B cell (primary cell): ENCODE results near the gene ARHGEF10L. TPM values are rescaled to one million over a fixed set of nuclear protein-coding genes. Genes with fewer than 3 reads are reported as not detected.

Experiments
- ATAC-seq: fragments of 200-7000 bp; cut with Tn5 transposase; one replicate; pipeline ENCODE4 v1.10.0; 2021; ENCODE audit warnings: low read depth, mild to moderate bottlenecking, moderate number of reproducible peaks, moderate library complexity
- CTCF ChIA-PET: fragments of 350-600 bp; sonication (Branson Sonifier 250); formaldehyde crosslinking; loops from one replicate; lab custom pipeline; 2021; ENCODE audit warnings: antibody characterized with exemption, inconsistent platforms; lab: Charles Lee
- POLR2A ChIA-PET: fragments of 350-600 bp; sonication (Branson Sonifier 250); formaldehyde crosslinking; loops from one replicate; lab custom pipeline; 2021; ENCODE audit warnings: antibody characterized with exemption; lab: Charles Lee
- DNase-seq: peaks from one replicate; pipeline ENCODE4 v3.0.0; 2013
- H2AFZ ChIP-seq: 2 replicates; pipeline ENCODE4 v1.6.1; 2012; ENCODE audit warnings: mild to moderate bottlenecking, low read depth, low read length; ENCODE audit not compliant: insufficient read depth, poor library complexity, severe bottlenecking
- H3K27ac ChIP-seq, 2 donors: 1 replicate in 1 of 2; 2 replicates in 1 of 2; pipeline ENCODE4 v1.5.1; 2012 to 2013; ENCODE audit warnings: low read length in 2 of 2, mild to moderate bottlenecking in 2 of 2, moderate library complexity in 1 of 2
- H3K27me3 ChIP-seq, 4 experiments: fragments of 200-600 bp in 1 of 4; sonication (generic) in 1 of 4; replicated peaks in 1 of 4; 1 replicate in 2 of 4; 2 replicates in 2 of 4; pipeline versions ENCODE4 v1.6.1 to v1.7.0; 2013 to 2016; ENCODE audit warnings: low read length in 3 of 4, mild to moderate bottlenecking in 2 of 4, mixed read lengths in 1 of 4, moderate library complexity in 1 of 4; ENCODE audit not compliant: insufficient read depth in 4 of 4, control insufficient read depth in 3 of 4; ENCODE audit errors: control extremely low read depth in 1 of 4
- H3K36me3 ChIP-seq, 2 experiments: replicated peaks in 1 of 2; 1 replicate in 1 of 2; 2 replicates in 1 of 2; pipeline versions ENCODE4 v1.6.1 to v1.7.1; 2013; ENCODE audit warnings: low read length in 1 of 2; ENCODE audit not compliant: insufficient read depth in 2 of 2, control insufficient read depth in 1 of 2; ENCODE audit errors: control extremely low read depth in 1 of 2, extremely low read depth in 1 of 2
- H3K4me1 ChIP-seq, 2 donors: fragments of 200-600 bp in 1 of 2; sonication (generic) in 1 of 2; 1 replicate in 1 of 2; 2 replicates in 1 of 2; pipeline versions ENCODE4 v1.5.1 to v1.6.1; 2013 to 2017; ENCODE audit warnings: low read length in 2 of 2; ENCODE audit not compliant: control insufficient read depth in 2 of 2, insufficient read depth in 2 of 2
- H3K4me2 ChIP-seq: replicated peaks from 2 replicates; pipeline ENCODE3; 2012; ENCODE audit warnings: mild to moderate bottlenecking, low read depth, low read length; ENCODE audit not compliant: poor library complexity, severe bottlenecking
- H3K4me3 ChIP-seq, 5 experiments: fragments of 200-600 bp in 1 of 5; sonication (generic) in 1 of 5; 1 replicate in 3 of 5; 2 replicates in 2 of 5; pipeline versions ENCODE4 v1.5.1 to v1.7.0; 2011 to 2016; ENCODE audit warnings: low read length in 4 of 5, mild to moderate bottlenecking in 4 of 5, low read depth in 2 of 5, control low read depth in 1 of 5, moderate library complexity in 1 of 5; ENCODE audit not compliant: insufficient read depth in 1 of 5; ENCODE audit errors: control extremely low read depth in 1 of 5, extremely low read depth in 1 of 5
- H3K79me2 ChIP-seq: fragments of 200-600 bp; sonication (generic); one replicate; pipeline ENCODE4 v1.6.0; 2016; ENCODE audit warnings: low read length; ENCODE audit not compliant: control insufficient read depth, insufficient read depth
- H3K9ac ChIP-seq: fragments of 200-600 bp; sonication (generic); 2 replicates; pipeline ENCODE4 v1.6.1; 2017; ENCODE audit warnings: mild to moderate bottlenecking, low read length, moderate library complexity
- H3K9me3 ChIP-seq, 3 donors: one replicate each; pipeline versions ENCODE4 v1.6.1 to v1.7.1; 2013; ENCODE audit warnings: low read length in 2 of 3; ENCODE audit not compliant: control insufficient read depth in 2 of 3, insufficient read depth in 1 of 3; ENCODE audit errors: control extremely low read depth in 1 of 3
- H4K20me1 ChIP-seq: 2 replicates; pipeline ENCODE4 v1.6.0; 2012; ENCODE audit warnings: mild to moderate bottlenecking, low read length; ENCODE audit not compliant: insufficient read depth, control insufficient read depth, poor library complexity, severe bottlenecking
- H3K27ac Mint-ChIP-seq: one replicate; pipeline ENCODE4 v1.8.0; 2021; ENCODE audit warnings: mixed read lengths
- H3K27me3 Mint-ChIP-seq: one replicate; pipeline ENCODE4 v1.8.0; 2021; ENCODE audit warnings: mixed read lengths
- H3K4me1 Mint-ChIP-seq: one replicate; pipeline ENCODE4 v1.8.0; 2021; ENCODE audit warnings: mixed read lengths
- H3K4me3 Mint-ChIP-seq: one replicate; pipeline ENCODE4 v1.8.0; 2021; ENCODE audit warnings: mixed read lengths
- H3K9me3 Mint-ChIP-seq: one replicate; pipeline ENCODE4 v1.8.0; 2022; ENCODE audit warnings: mixed read lengths; ENCODE audit not compliant: insufficient read depth
- EZH2 ChIP-seq: IDR thresholded peaks from 2 replicates; pipeline ENCODE4 v1.6.1; 2012; ENCODE audit warnings: borderline replicate concordance, low read depth, mild to moderate bottlenecking, moderate library complexity, low read length; ENCODE audit not compliant: insufficient read depth, poor library complexity, severe bottlenecking
- WGBS: methylation state at CpG from one replicate; pipeline ENCODE4 v1.1.5; 2013; ENCODE audit warnings: missing lambda C conversion rate; ENCODE audit not compliant: insufficient coverage; 5-methylcytosine and 5-hydroxymethylcytosine counted together
- intact Hi-C: fragments of 100-400 bp; cut with micrococcal nuclease; formaldehyde crosslinking; loops from one replicate; pipeline ENCODE4 v1.10.0; 2022
- polyA plus RNA-seq: library from polyadenylated mRNA; depleted of rRNA; stranded (reverse); fragments of >200 nt; gene quantifications from 2 replicates; pipeline ENCODE4 v1.2.3, GENCODE V29; 2012
- total RNA-seq, 2 donors: library from RNA; stranded (reverse); fragments of 120-200 nt in 1 of 2; gene quantifications; 1 replicate in 1 of 2; 2 replicates in 1 of 2; pipeline versions ENCODE4 v1.2.3 to v1.2.4, GENCODE V29; 2013 to 2022
- TF ChIP-seq, protein P1 (sequence below): fragments of 200-600 bp; IDR thresholded peaks from one replicate; pipeline ENCODE4 v1.8.0; 2022; ENCODE audit warnings: antibody characterized with exemption, mild to moderate bottlenecking

ARHGEF10L gene
- total and polyA plus RNA-seq, 2 donors (not counting 1 experiment from before 2014, with no cell fraction given), result 2.0 to 4.9 TPM

DNA sequence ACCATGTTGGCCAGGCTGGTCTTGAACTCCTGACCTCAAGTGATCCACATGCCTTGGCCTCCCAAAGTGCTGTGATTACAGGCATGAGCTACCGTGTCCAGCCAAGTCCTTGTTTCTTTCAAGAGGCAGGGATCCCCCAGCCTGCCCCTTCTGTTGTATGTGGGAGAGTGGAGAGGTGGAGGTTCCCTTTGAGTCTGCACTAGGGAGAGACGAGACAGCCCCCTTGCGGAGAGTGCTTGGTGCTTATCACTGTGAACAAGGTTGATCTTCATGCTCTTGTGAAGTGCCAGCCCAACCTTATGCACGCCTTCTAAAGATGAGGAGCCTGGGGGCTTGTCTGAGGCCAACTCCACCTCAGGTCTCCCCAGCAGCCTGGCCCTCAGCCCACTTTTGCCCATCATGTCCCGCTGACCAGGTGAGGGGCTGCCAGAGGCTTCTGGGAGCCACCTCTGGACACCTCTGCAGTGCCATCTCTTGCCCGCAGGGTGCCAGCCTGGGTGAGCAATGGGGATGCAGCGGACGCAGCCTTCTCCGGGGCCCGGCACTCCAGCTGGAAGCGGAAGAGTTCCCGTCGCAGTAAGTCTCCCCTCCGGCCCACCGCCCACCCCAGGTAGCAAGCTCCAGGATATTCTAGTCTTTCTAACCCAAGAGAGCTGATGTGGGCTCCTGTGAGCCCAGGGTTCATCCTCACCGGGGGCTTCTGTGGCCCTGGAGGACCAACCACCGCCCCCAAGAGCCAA, 62.3 kb downstream of the ARHGEF10L start:
- Histone ChIP-seq H3K9ac (no peak overlapping the region), H4K20me1 (no peaks in the 10 kb centered on the region), H3K4me3 (no peak overlapping the region), H3K27ac (no peak overlapping the region), H3K4me1 (no peaks in the 10 kb centered on the region), H3K79me2 (no peaks in the 10 kb centered on the region), H3K4me2 (no peak overlapping the region), H3K36me3 (no peaks in the 10 kb centered on the region), H3K27me3 (no peaks in the 10 kb centered on the region), H2AFZ (no peak overlapping the region), H3K9me3 (no peaks in the 10 kb centered on the region)
- H3K9me3 Mint-ChIP-seq, result no peaks in the 10 kb centered on the region
- DNase-seq, result no peak
- TF ChIP-seq, protein P1, sequence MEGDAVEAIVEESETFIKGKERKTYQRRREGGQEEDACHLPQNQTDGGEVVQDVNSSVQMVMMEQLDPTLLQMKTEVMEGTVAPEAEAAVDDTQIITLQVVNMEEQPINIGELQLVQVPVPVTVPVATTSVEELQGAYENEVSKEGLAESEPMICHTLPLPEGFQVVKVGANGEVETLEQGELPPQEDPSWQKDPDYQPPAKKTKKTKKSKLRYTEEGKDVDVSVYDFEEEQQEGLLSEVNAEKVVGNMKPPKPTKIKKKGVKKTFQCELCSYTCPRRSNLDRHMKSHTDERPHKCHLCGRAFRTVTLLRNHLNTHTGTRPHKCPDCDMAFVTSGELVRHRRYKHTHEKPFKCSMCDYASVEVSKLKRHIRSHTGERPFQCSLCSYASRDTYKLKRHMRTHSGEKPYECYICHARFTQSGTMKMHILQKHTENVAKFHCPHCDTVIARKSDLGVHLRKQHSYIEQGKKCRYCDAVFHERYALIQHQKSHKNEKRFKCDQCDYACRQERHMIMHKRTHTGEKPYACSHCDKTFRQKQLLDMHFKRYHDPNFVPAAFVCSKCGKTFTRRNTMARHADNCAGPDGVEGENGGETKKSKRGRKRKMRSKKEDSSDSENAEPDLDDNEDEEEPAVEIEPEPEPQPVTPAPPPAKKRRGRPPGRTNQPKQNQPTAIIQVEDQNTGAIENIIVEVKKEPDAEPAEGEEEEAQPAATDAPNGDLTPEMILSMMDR, result no peak
- TF ChIP-seq EZH2, result no peak
- no peak for ATAC-seq
- H3K27me3 Mint-ChIP-seq, result peaks cover 7% of the 10 kb centered on the region
- intact Hi-C loops, result no loop called here
- H3K4me1 Mint-ChIP-seq, result no peaks in the 10 kb centered on the region
- H3K4me3 Mint-ChIP-seq, result no peak overlapping the region
- 93% methylated on average over 17 of the region's 17 CpGs for WGBS
- no peak overlapping the region for H3K27ac Mint-ChIP-seq
- CTCF ChIA-PET, result no interaction called here
- POLR2A ChIA-PET, result no interaction called here

GRCh38 chr1:17603091-17603841, 63.8 kb downstream of the ARHGEF10L start:
- no peak for TF ChIP-seq EZH2
- TF ChIP-seq, protein P1, result no peak
- no peak overlapping the region for H3K4me2 ChIP-seq
- Mint-ChIP-seq H3K4me1 (no peaks in the 10 kb centered on the region), H3K9me3 (no peaks in the 10 kb centered on the region), H3K27ac (no peak overlapping the region), H3K4me3 (no peak overlapping the region), H3K27me3 (peaks cover 7% of the 10 kb centered on the region)
- H3K4me3 ChIP-seq, result no peak overlapping the region
- no peaks in the 10 kb centered on the region for H3K36me3 ChIP-seq
- ChIA-PET POLR2A (no interaction called here), CTCF (no interaction called here)
- no peak for DNase-seq
- H4K20me1 ChIP-seq, result no peaks in the 10 kb centered on the region
- H3K27me3 ChIP-seq, result no peaks in the 10 kb centered on the region
- H3K4me1 ChIP-seq, result no peaks in the 10 kb centered on the region
- intact Hi-C loops, result no loop called here
- 61% methylated on average over 19 of the region's 26 CpGs for WGBS
- H3K9ac ChIP-seq, result no peak overlapping the region
- no peak overlapping the region for H3K27ac ChIP-seq
- H2AFZ ChIP-seq, result no peak overlapping the region
- no peaks in the 10 kb centered on the region for H3K79me2 ChIP-seq
- ATAC-seq, result no peak
- no peaks in the 10 kb centered on the region for H3K9me3 ChIP-seq
